D721Med (cell line): ENCODE measurements around the gene TMEM263.
"Not testable (repeated sequence)": the region's sequence is repeated elsewhere in the genome, so short reads cannot be mapped to it uniquely, and the experiment has no call there.

Experiments used
- DNase-seq: peaks from one replicate; pipeline ENCODE4 v3.0.0; 2011; ENCODE audit warnings: low spot score; ENCODE audit not compliant: insufficient read length
- FAIRE-seq: peaks from 2 replicates; lab custom pipeline; 2011; peaks lifted over from hg19 to GRCh38; lab: Jason Lieb, UNC
- CTCF ChIP-seq: IDR thresholded peaks from 2 replicates; pipeline ENCODE4 v1.5.1; 2012; ENCODE audit warnings: mild to moderate bottlenecking, control low read depth; ENCODE audit not compliant: insufficient read depth; ENCODE audit errors: missing control alignments

Gene TMEM263

GRCh38 chr12:106913456-106913855, 42.3 kb upstream of the TMEM263 start:
- FAIRE-seq (no peak), DNase-seq (no peak)
- no peak for TF ChIP-seq CTCF

- FAIRE-seq: no peak
- no peak for DNase-seq
- no peak for TF ChIP-seq CTCF
Observed at GRCh38 chr12:106914796-106915634, 40.7 kb upstream of the TMEM263 start.

GRCh38 chr12:106915635-106916026, 40.1 kb upstream of the TMEM263 start:
- no peak for FAIRE-seq
- DNase-seq: no peak
- no peak for TF ChIP-seq CTCF

- TF ChIP-seq CTCF: no peak
- no peak for FAIRE-seq
- DNase-seq: no peak
Observed at GRCh38 chr12:106917503-106917902, 38.2 kb upstream of the TMEM263 start.

- peak; percentile 86 for TF ChIP-seq CTCF
- no peak for FAIRE-seq
- no peak for DNase-seq
Observed at GRCh38 chr12:106918746-106919145, 37.0 kb upstream of the TMEM263 start.

GRCh38 chr12:106919910-106920544, 35.7 kb upstream of the TMEM263 start:
- TF ChIP-seq CTCF: peak; percentile 85
- DNase-seq (no peak), FAIRE-seq (no peak)

- not testable (repeated sequence) for DNase-seq, FAIRE-seq
Observed at GRCh38 chr12:106921976-106922375, 33.7 kb upstream of the TMEM263 start.

GRCh38 chr12:106923594-106923993, 32.1 kb upstream of the TMEM263 start:
- DNase-seq, FAIRE-seq: not testable (repeated sequence)
